Measurements from ENCODE around the gene MYLK. TPM values are rescaled to one million over a fixed set of nuclear protein-coding genes. Genes with fewer than 3 reads are reported as not detected.

The MYLK gene
- total and polyA plus RNA-seq, 2 of the 4 experiments (the other 2 are of a cell fraction) = 299 to 484 TPM

GRCh38 chr3:123877466-123877865 is 6.7 kb downstream of the MYLK start:
- CTCF ChIA-PET = no interaction called here
- in situ Hi-C loops (cut with MboI; ENCODE audit: low sequenced_read_pairs) (no loop called here), intact Hi-C loops (cut with micrococcal nuclease) (loop anchor here (10.0 kb wide), 1 partner anchor 223 kb away; no protein-coding TSS in a partner anchor), dilution Hi-C loops (cut with HindIII; ENCODE audit: low sequenced_read_pairs, unreplicated experiment) (no loop called here)
- Histone ChIP-seq H2AFZ (replicated peaks; ENCODE audit: low read length, poor library complexity) (no peak overlapping the region), H3K14ac (replicated peaks; ENCODE audit: low read depth, low read length) (no peak overlapping the region), H3K27ac (ENCODE audit: insufficient read depth, low read length) (no peak overlapping the region), H3K27me3 (ENCODE audit: control insufficient read depth, insufficient read depth, low read length) (no peaks in the 10 kb centered on the region), H3K23ac (ENCODE audit: low read depth, low read length) (0 out of 2 replicates have a peak overlapping the region, but pooled peaks have one; percentile 17), H4K8ac (ENCODE audit: low read depth in 2 of 2, low read length in 2 of 2) (no peak overlapping the region), H4K20me1 (ENCODE audit: insufficient read depth, low read length) (peaks cover 43% of the 10 kb centered on the region), H2AK9ac (replicated peaks; ENCODE audit: low read depth, low read length, poor library complexity) (no peak overlapping the region), H3K9me1 (ENCODE audit: insufficient read depth, low read length) (peaks cover 34% of the 10 kb centered on the region), H3K79me1 (ENCODE audit: low read depth in 1 of 2, low read length in 2 of 2) (peaks cover 47 to 70% of the 10 kb centered on the region in 2 experiments), H2AK5ac (ENCODE audit: low read depth, low read length) (no peak overlapping the region), H3K36me3 (ENCODE audit: control insufficient read depth, insufficient read depth, low read length) (peaks cover 44% of the 10 kb centered on the region), H2BK120ac (ENCODE audit: low read depth, low read length) (no peak overlapping the region), H3K56ac (ENCODE audit: extremely low read depth, insufficient read depth, low read length) (no peak overlapping the region), H3K4me1 (ENCODE audit: control insufficient read depth, insufficient read depth, low read length) (peaks cover 23% of the 10 kb centered on the region), H3K9ac (ENCODE audit: low read depth, low read length) (no peak overlapping the region), H4K5ac (ENCODE audit: low read depth, low read length) (no peak overlapping the region), H3K4ac (ENCODE audit: low read depth, low read length) (no peak overlapping the region), H4K91ac (ENCODE audit: insufficient read depth, low read depth, low read length) (no peak overlapping the region), H3K18ac (ENCODE audit: low read depth, low read length) (no peak overlapping the region), H3K4me3 (ENCODE audit: insufficient read depth, low read depth, low read length) (no peak overlapping the region), H3K9me3 (ENCODE audit: control insufficient read depth, insufficient read depth, low read length) (no peaks in the 10 kb centered on the region), H2BK20ac (ENCODE audit: low read depth, low read length) (no peak overlapping the region), H2BK5ac (ENCODE audit: low read depth, low read length, poor library complexity, severe bottlenecking) (no peak overlapping the region), H3K4me2 (ENCODE audit: low read depth, low read length) (0 out of 2 replicates have a peak overlapping the region, but pooled peaks have one; percentile 3), H2BK15ac (ENCODE audit: low read depth, low read length) (no peak overlapping the region)
- TF ChIP-seq RCOR1 (IDR thresholded peaks at IDR 0.05; ENCODE audit: insufficient replicate concordance, low read length) = no peak
- no peak for TF ChIP-seq CTCF (conservative IDR thresholded peaks at IDR 0.05; ENCODE audit: low read depth, low read length)
- TF ChIP-seq CEBPB (IDR thresholded peaks at IDR 0.05; ENCODE audit: low read depth, low read length) = no peak
- TF ChIP-seq ELK1 (IDR thresholded peaks at IDR 0.05; ENCODE audit: borderline replicate concordance, low read depth, low read length) = no peak
- TF ChIP-seq FOS (IDR thresholded peaks at IDR 0.05; ENCODE audit: low read depth, low read length) = no peak
- TF ChIP-seq POLR2A (IDR thresholded peaks at IDR 0.05; ENCODE audit: low read depth, low read length) = no peak
- no peak for TF ChIP-seq USF2 (IDR thresholded peaks at IDR 0.05; ENCODE audit: low read depth, low read length)
- TF ChIP-seq SMC3 (IDR thresholded peaks at IDR 0.05; ENCODE audit: low read depth, low read length) = no peak
- TF ChIP-seq BHLHE40 (IDR thresholded peaks at IDR 0.05; ENCODE audit: low read depth, low read length) = no peak
- no peak for TF ChIP-seq RFX5 (IDR thresholded peaks at IDR 0.05; ENCODE audit: low read depth, low read length)
- TF ChIP-seq CHD1 (IDR thresholded peaks at IDR 0.05; ENCODE audit: low read depth, low read length) = no peak
- no peak for TF ChIP-seq MAZ (IDR thresholded peaks at IDR 0.05; ENCODE audit: borderline replicate concordance, low read depth, low read length)
- no peak for TF ChIP-seq NFE2L2 (IDR thresholded peaks at IDR 0.05; ENCODE audit: low read depth, low read length)
- no peak for TF ChIP-seq MXI1 (IDR thresholded peaks at IDR 0.05; ENCODE audit: borderline replicate concordance, low read depth, low read length)
- POLR2A ChIA-PET (ENCODE audit: unreplicated experiment) = no interaction called here
- DNase-seq = no peak
- no CpG with 5 or more reads among the region's 4 CpGs for WGBS, 2 experiments (ENCODE audit: extremely low coverage in 2 of 2, insufficient read length in 1 of 2)
- BruUV-seq (replicated peaks) = no TSS peak
- peak; percentile 25; the same call in 1 of the 2 replicates for ATAC-seq (ENCODE audit: low read depth)

Measured in IMR-90 (cell line).